ENCODE measurements around the gene PRIM1. TPM values are rescaled to one million over a fixed set of nuclear protein-coding genes. Genes with fewer than 3 reads are reported as not detected.

The PRIM1 gene
- total RNA-seq, 1 experiment from 2014 or later = 25.0 TPM

DNA sequence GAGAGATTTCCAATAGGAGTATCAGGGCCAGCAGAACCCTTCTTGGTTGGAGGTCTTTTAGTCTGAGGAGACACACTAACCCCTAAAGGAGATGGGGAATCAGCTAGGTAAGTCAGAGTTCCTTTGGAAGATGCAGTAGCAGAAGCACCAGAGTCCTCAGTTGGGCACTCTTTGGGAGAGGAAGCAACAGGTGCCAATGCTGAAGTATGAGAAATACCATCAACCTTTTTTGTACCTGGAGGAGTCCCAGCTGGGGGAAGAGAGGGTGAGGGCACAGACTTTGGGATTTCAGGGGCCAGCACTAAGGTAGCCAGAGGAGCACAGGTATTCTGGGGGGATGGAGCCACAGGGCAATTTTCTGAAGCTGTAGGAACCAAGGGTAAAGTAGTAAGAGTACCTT, 33.1 kb downstream of the PRIM1 start:
- in situ Hi-C loops (cut with HindIII; ENCODE audit: low pct_unique_long_range_greater_than_20kb, low sequenced_read_pairs) (no loop called here), intact Hi-C loops (cut with micrococcal nuclease; ENCODE audit: unreplicated experiment) (no loop called here)
- Histone ChIP-seq H3K27me3 (ENCODE audit: control insufficient read depth, insufficient read depth, low read length) (no peaks in the 10 kb centered on the region), H3K4me1 (ENCODE audit: control insufficient read depth, insufficient read depth, low read length) (peaks cover 56% of the 10 kb centered on the region), H3K36me3 (ENCODE audit: control insufficient read depth, insufficient read depth, low read length) (peaks cover 35% of the 10 kb centered on the region), H3K4me3 (ENCODE audit: low read depth in 2 of 2, low read length in 2 of 2) (no peak overlapping the region), H3K9me3 (ENCODE audit: control insufficient read depth, insufficient read depth, low read depth, low read length) (no peaks in the 10 kb centered on the region), H3K27ac (ENCODE audit: low read length) (no peak overlapping the region; the same call in 1 of the 2 replicates)
- POLR2A ChIA-PET = interaction anchor here (0.5 to 1.8 kb wide), 4 partner anchors 24 to 202 kb away, joined by 3 to 9 read pairs (median 5); partner anchors contain the start of gene PTGES3
- no peak for TF ChIP-seq POLR2AphosphoS5 (IDR thresholded peaks at IDR 0.05; ENCODE audit: low read depth, low read length)
- no peak for TF ChIP-seq TCF7L2 (IDR thresholded peaks at IDR 0.05; ENCODE audit: low read depth, low read length)
- TF ChIP-seq, protein P1, sequence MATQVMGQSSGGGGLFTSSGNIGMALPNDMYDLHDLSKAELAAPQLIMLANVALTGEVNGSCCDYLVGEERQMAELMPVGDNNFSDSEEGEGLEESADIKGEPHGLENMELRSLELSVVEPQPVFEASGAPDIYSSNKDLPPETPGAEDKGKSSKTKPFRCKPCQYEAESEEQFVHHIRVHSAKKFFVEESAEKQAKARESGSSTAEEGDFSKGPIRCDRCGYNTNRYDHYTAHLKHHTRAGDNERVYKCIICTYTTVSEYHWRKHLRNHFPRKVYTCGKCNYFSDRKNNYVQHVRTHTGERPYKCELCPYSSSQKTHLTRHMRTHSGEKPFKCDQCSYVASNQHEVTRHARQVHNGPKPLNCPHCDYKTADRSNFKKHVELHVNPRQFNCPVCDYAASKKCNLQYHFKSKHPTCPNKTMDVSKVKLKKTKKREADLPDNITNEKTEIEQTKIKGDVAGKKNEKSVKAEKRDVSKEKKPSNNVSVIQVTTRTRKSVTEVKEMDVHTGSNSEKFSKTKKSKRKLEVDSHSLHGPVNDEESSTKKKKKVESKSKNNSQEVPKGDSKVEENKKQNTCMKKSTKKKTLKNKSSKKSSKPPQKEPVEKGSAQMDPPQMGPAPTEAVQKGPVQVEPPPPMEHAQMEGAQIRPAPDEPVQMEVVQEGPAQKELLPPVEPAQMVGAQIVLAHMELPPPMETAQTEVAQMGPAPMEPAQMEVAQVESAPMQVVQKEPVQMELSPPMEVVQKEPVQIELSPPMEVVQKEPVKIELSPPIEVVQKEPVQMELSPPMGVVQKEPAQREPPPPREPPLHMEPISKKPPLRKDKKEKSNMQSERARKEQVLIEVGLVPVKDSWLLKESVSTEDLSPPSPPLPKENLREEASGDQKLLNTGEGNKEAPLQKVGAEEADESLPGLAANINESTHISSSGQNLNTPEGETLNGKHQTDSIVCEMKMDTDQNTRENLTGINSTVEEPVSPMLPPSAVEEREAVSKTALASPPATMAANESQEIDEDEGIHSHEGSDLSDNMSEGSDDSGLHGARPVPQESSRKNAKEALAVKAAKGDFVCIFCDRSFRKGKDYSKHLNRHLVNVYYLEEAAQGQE (IDR thresholded peaks at IDR 0.05; ENCODE audit: insufficient read depth in 1 of 2, low read depth in 2 of 2, low read length in 1 of 2) = no peak
- TF ChIP-seq, protein P2, sequence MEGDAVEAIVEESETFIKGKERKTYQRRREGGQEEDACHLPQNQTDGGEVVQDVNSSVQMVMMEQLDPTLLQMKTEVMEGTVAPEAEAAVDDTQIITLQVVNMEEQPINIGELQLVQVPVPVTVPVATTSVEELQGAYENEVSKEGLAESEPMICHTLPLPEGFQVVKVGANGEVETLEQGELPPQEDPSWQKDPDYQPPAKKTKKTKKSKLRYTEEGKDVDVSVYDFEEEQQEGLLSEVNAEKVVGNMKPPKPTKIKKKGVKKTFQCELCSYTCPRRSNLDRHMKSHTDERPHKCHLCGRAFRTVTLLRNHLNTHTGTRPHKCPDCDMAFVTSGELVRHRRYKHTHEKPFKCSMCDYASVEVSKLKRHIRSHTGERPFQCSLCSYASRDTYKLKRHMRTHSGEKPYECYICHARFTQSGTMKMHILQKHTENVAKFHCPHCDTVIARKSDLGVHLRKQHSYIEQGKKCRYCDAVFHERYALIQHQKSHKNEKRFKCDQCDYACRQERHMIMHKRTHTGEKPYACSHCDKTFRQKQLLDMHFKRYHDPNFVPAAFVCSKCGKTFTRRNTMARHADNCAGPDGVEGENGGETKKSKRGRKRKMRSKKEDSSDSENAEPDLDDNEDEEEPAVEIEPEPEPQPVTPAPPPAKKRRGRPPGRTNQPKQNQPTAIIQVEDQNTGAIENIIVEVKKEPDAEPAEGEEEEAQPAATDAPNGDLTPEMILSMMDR (IDR thresholded peaks at IDR 0.05) = no peak
- TF ChIP-seq SIN3A (IDR thresholded peaks at IDR 0.05; ENCODE audit: borderline replicate concordance, insufficient read depth, low read depth, low read length) = no peak
- BruUV-seq (replicated peaks) = no TSS peak
- DNase-seq (ENCODE audit: low read depth, low spot score) (no peak), ATAC-seq (peak; percentile 37)
- CTCF ChIA-PET = no interaction called here

DNA sequence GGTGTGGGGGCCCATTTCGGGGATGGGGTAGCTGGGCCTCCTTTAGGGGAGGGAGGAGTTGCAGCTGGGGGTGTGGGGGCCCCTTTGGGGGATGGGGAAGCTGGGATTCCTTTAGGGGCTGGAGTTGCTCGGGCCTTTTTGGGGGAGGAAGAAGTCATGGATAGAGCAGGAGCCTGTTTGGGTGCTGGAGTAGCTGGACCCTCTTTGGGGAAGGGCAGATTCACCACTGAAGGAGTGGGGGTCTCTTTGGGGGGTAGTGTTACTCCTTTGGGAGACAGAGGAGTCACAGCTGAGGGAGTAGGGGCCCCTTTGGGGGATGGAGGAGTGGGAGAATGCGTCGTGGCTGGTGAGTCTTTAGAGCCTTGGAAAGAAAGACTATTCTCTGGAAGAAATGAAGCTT, 33.5 kb downstream of the PRIM1 start:
- POLR2A ChIA-PET = interaction anchor here (0.5 to 1.8 kb wide), 4 partner anchors 23 to 202 kb away, joined by 3 to 9 read pairs (median 5); partner anchors contain the start of gene PTGES3

More for the DNA sequence above, 33.5 kb downstream of the PRIM1 start:
- Histone ChIP-seq H3K36me3 (ENCODE audit: control insufficient read depth, insufficient read depth, low read length) (peaks cover 36% of the 10 kb centered on the region), H3K4me3 (ENCODE audit: low read depth in 2 of 2, low read length in 2 of 2) (no peak overlapping the region), H3K4me1 (ENCODE audit: control insufficient read depth, insufficient read depth, low read length) (peaks cover 56% of the 10 kb centered on the region), H3K9me3 (ENCODE audit: control insufficient read depth, insufficient read depth, low read depth, low read length) (no peaks in the 10 kb centered on the region), H3K27me3 (ENCODE audit: control insufficient read depth, insufficient read depth, low read length) (no peaks in the 10 kb centered on the region), H3K27ac (ENCODE audit: low read length) (no peak overlapping the region)
- ATAC-seq (peak; percentile 15; the same call in 1 of the 2 replicates), DNase-seq (ENCODE audit: low read depth, low spot score) (no peak)
- CTCF ChIA-PET = no interaction called here
- BruUV-seq (replicated peaks) = no TSS peak
- in situ Hi-C loops (cut with HindIII; ENCODE audit: low pct_unique_long_range_greater_than_20kb, low sequenced_read_pairs) = no loop called here
- TF ChIP-seq, protein P2 (IDR thresholded peaks at IDR 0.05) = no peak
- TF ChIP-seq, protein P1 (IDR thresholded peaks at IDR 0.05; ENCODE audit: insufficient read depth in 1 of 2, low read depth in 2 of 2, low read length in 1 of 2) = no peak
- TF ChIP-seq POLR2AphosphoS5 (IDR thresholded peaks at IDR 0.05; ENCODE audit: low read depth, low read length) (no peak), TCF7L2 (IDR thresholded peaks at IDR 0.05; ENCODE audit: low read depth, low read length) (no peak), SIN3A (IDR thresholded peaks at IDR 0.05; ENCODE audit: borderline replicate concordance, insufficient read depth, low read depth, low read length) (no peak)
- intact Hi-C loops (cut with micrococcal nuclease; ENCODE audit: unreplicated experiment) = no loop called here
